Activated CD4-positive, alpha-beta T cell treated with anti-CD3 and anti-CD28 coated beads, Interleukin-2, amount 10 ng/mL, durations not matched to agents 24 days and 14 days (primary cell): ENCODE data around the gene PYGB. TPM values are rescaled to one million over a fixed set of nuclear protein-coding genes. Genes with fewer than 3 reads are reported as not detected.

ENCODE experiments used
- DNase-seq: peaks from one replicate; pipeline ENCODE4 v3.0.0; 2022
- H3K27ac Mint-ChIP-seq: one replicate; pipeline ENCODE4 v1.8.0; 2022; ENCODE audit warnings: mild to moderate bottlenecking, mixed read lengths
- H3K27me3 Mint-ChIP-seq: one replicate; pipeline ENCODE4 v1.8.0; 2022; ENCODE audit warnings: mixed read lengths
- H3K36me3 Mint-ChIP-seq: one replicate; pipeline ENCODE4 v1.8.0; 2022; ENCODE audit warnings: low read depth, mild to moderate bottlenecking, mixed read lengths
- H3K4me1 Mint-ChIP-seq: one replicate; pipeline ENCODE4 v1.8.0; 2021; ENCODE audit warnings: mixed read lengths
- H3K4me3 Mint-ChIP-seq: one replicate; pipeline ENCODE4 v1.8.0; 2022; ENCODE audit warnings: mild to moderate bottlenecking, moderate library complexity, mixed read lengths
- H3K9me3 Mint-ChIP-seq: one replicate; pipeline ENCODE4 v1.8.0; 2021; ENCODE audit warnings: mixed read lengths
- intact Hi-C: fragments of 100-400 bp; cut with micrococcal nuclease; formaldehyde crosslinking; loops from one replicate; pipeline ENCODE4 v1.15.1; 2023
- total RNA-seq: library from RNA; stranded (reverse); gene quantifications from 2 replicates; pipeline ENCODE4 v1.2.3, GENCODE V29; 2022

The PYGB gene
- total RNA-seq, 1 donor from 2014 or later, result 36.6 TPM

GRCh38 chr20:25270829-25271251, 23.0 kb downstream of the PYGB start:
- H3K9me3 Mint-ChIP-seq, result no peaks in the 10 kb centered on the region
- peaks cover 22% of the 10 kb centered on the region for H3K36me3 Mint-ChIP-seq
- no peak for DNase-seq
- H3K27ac Mint-ChIP-seq, result no peak overlapping the region
- no peak overlapping the region for H3K4me3 Mint-ChIP-seq
- no peaks in the 10 kb centered on the region for H3K27me3 Mint-ChIP-seq
- intact Hi-C loops, result no loop called here
- no peaks in the 10 kb centered on the region for H3K4me1 Mint-ChIP-seq

GRCh38 chr20:25271486-25272222, 23.8 kb downstream of the PYGB start:
- Mint-ChIP-seq H3K9me3 (no peaks in the 10 kb centered on the region), H3K4me3 (no peak overlapping the region), H3K36me3 (peaks cover 25% of the 10 kb centered on the region), H3K27me3 (no peaks in the 10 kb centered on the region), H3K4me1 (no peaks in the 10 kb centered on the region), H3K27ac (no peak overlapping the region)
- no peak for DNase-seq
- intact Hi-C loops, result no loop called here

- Mint-ChIP-seq H3K27me3 (no peaks in the 10 kb centered on the region), H3K4me1 (no peaks in the 10 kb centered on the region), H3K27ac (no peak overlapping the region), H3K4me3 (no peak overlapping the region), H3K9me3 (no peaks in the 10 kb centered on the region), H3K36me3 (peaks cover 25% of the 10 kb centered on the region)
- intact Hi-C loops, result no loop called here
- no peak for DNase-seq
Observed at GRCh38 chr20:25272223-25273000, 24.5 kb downstream of the PYGB start.

- intact Hi-C loops, result no loop called here
- H3K9me3 Mint-ChIP-seq, result no peaks in the 10 kb centered on the region
- H3K36me3 Mint-ChIP-seq, result peaks cover 25% of the 10 kb centered on the region
- no peak overlapping the region for H3K4me3 Mint-ChIP-seq
- H3K27ac Mint-ChIP-seq, result no peak overlapping the region
- no peaks in the 10 kb centered on the region for H3K27me3 Mint-ChIP-seq
- DNase-seq, result no peak
- no peaks in the 10 kb centered on the region for H3K4me1 Mint-ChIP-seq
Observed at GRCh38 chr20:25273046-25273445, 25.2 kb downstream of the PYGB start.

- no peaks in the 10 kb centered on the region for H3K4me1 Mint-ChIP-seq
- no peaks in the 10 kb centered on the region for H3K9me3 Mint-ChIP-seq
- peaks cover 25% of the 10 kb centered on the region for H3K36me3 Mint-ChIP-seq
- DNase-seq, result no peak
- intact Hi-C loops, result no loop called here
- no peak overlapping the region for H3K27ac Mint-ChIP-seq
- no peaks in the 10 kb centered on the region for H3K27me3 Mint-ChIP-seq
- H3K4me3 Mint-ChIP-seq, result no peak overlapping the region
Observed at GRCh38 chr20:25273541-25274358, 25.9 kb downstream of the PYGB start.

- no peak overlapping the region for H3K27ac Mint-ChIP-seq
- no peak for DNase-seq
- intact Hi-C loops, result no loop called here
- peaks cover 22% of the 10 kb centered on the region for H3K36me3 Mint-ChIP-seq
- no peak overlapping the region for H3K4me3 Mint-ChIP-seq
- no peaks in the 10 kb centered on the region for H3K27me3 Mint-ChIP-seq
- no peaks in the 10 kb centered on the region for H3K9me3 Mint-ChIP-seq
- no peaks in the 10 kb centered on the region for H3K4me1 Mint-ChIP-seq
Observed at GRCh38 chr20:25274481-25274880, 26.6 kb downstream of the PYGB start.

- Mint-ChIP-seq H3K4me1 (no peaks in the 10 kb centered on the region), H3K9me3 (no peaks in the 10 kb centered on the region), H3K36me3 (peaks cover 17% of the 10 kb centered on the region), H3K27me3 (no peaks in the 10 kb centered on the region), H3K4me3 (no peak overlapping the region), H3K27ac (peak overlapping the region; percentile 4)
- no peak for DNase-seq
- intact Hi-C loops, result no loop called here
Observed at GRCh38 chr20:25274891-25275812, 27.3 kb downstream of the PYGB start.

GRCh38 chr20:25275813-25276532, 28.1 kb downstream of the PYGB start:
- intact Hi-C loops, result no loop called here
- H3K36me3 Mint-ChIP-seq, result peaks cover 19% of the 10 kb centered on the region
- no peak overlapping the region for H3K4me3 Mint-ChIP-seq
- H3K9me3 Mint-ChIP-seq, result no peaks in the 10 kb centered on the region
- no peak overlapping the region for H3K27ac Mint-ChIP-seq
- H3K27me3 Mint-ChIP-seq, result no peaks in the 10 kb centered on the region
- H3K4me1 Mint-ChIP-seq, result no peaks in the 10 kb centered on the region
- DNase-seq, result no peak

GRCh38 chr20:25276533-25277050, 28.7 kb downstream of the PYGB start:
- Mint-ChIP-seq H3K4me1 (no peaks in the 10 kb centered on the region), H3K27me3 (no peaks in the 10 kb centered on the region), H3K9me3 (no peaks in the 10 kb centered on the region), H3K27ac (no peak overlapping the region), H3K36me3 (peaks cover 19% of the 10 kb centered on the region), H3K4me3 (no peak overlapping the region)
- no peak for DNase-seq
- intact Hi-C loops, result no loop called here

- Mint-ChIP-seq H3K4me1 (no peaks in the 10 kb centered on the region), H3K4me3 (no peak overlapping the region), H3K9me3 (no peaks in the 10 kb centered on the region), H3K27me3 (no peaks in the 10 kb centered on the region), H3K36me3 (peaks cover 17% of the 10 kb centered on the region), H3K27ac (no peak overlapping the region)
- no peak for DNase-seq
- intact Hi-C loops, result no loop called here
Observed at GRCh38 chr20:25277051-25277801, 29.3 kb downstream of the PYGB start.

GRCh38 chr20:25277941-25278521, 30.1 kb downstream of the PYGB start:
- DNase-seq, result no peak
- H3K4me1 Mint-ChIP-seq, result no peaks in the 10 kb centered on the region
- H3K27ac Mint-ChIP-seq, result no peak overlapping the region
- H3K36me3 Mint-ChIP-seq, result peaks cover 12% of the 10 kb centered on the region
- H3K27me3 Mint-ChIP-seq, result no peaks in the 10 kb centered on the region
- no peak overlapping the region for H3K4me3 Mint-ChIP-seq
- intact Hi-C loops, result no loop called here
- H3K9me3 Mint-ChIP-seq, result no peaks in the 10 kb centered on the region
